ENCODE results near the gene SDHB.
A peak's percentile ranks its signal among the peaks of the same experiment; 100 is the strongest.

Gene SDHB

DNA sequence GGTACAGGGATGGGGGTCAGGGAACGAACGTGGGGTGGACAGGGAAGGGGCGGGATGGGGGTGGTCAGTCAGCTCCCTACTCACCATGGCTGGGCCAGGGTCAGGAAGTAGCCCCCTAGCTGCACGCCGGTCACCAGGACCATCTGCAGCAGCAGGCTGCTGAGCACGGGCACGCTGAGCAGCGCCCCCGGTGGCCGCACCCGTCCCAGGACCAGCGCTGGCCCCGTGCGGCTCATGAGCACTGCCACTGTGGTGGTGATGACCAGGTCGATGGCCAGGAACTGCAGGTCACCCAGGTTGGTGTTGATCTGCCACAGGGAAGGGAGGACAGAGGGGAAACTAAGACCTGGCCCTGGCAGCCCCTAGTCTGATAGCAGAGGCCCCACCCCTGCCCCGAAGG lies 66.9 kb downstream of the SDHB start:
- no peak for DNase-seq

DNA sequence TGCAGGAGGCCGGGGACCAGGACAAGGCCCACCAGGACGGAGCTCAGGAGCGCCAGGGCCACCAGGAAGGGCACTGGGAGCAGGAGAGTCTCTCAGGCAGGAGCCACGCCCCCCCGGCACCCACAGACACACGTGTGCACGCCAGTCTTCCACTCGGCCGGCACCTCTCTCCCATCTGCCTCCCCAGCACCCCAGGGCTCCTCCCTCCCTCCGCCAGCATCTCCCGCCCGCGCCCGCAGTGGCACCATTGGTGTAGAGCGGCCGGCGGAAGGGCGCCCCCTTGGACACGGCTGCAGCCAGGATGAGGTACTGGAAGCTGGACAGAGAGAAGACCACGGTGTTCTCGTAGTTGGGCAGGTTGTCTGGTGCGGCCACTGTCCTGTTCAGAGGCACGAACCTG lies 67.3 kb downstream of the SDHB start:
- DNase-seq: no peak

DNA sequence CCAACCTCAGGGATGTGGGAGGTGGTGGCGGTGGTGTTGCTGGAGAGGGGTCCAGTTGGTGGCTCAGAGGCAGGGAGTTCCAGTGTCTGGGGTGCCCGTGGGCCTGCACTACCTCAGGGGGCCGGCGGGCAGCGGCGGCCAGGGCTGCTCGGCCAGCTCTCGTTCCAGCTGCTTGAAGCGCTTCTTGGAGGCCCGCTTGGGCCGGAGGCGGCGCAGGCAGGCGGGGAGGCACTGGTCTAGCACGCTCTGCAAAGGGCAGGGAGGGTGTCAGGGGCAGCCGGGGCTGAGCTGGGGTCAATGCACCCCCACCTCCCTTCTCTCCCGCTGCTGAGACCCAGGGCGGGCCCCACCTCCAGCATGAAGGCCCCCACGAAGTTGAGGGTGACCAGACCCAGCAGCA lies 67.7 kb downstream of the SDHB start:
- no peak for DNase-seq

DNA sequence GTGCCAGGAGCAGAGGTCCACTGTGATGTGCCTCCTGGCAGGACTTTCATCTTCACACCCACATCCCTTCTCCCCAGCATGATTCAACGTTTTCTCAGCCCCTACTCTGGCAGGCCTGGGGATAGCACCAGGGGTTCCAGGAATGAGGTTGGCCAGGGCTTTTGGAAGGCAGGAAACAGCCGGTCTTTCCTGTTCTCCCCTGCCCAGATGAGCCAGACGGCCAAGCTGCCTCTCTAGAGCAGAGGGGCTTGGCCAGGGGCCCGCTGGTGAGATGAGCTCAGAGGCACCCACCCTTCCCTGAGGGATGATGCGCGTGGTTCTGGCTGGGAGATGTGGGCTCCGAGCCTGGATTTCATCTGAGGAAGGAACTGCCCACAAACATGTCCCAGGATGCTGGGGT lies 69.1 kb downstream of the SDHB start:
- no peak for DNase-seq

DNA sequence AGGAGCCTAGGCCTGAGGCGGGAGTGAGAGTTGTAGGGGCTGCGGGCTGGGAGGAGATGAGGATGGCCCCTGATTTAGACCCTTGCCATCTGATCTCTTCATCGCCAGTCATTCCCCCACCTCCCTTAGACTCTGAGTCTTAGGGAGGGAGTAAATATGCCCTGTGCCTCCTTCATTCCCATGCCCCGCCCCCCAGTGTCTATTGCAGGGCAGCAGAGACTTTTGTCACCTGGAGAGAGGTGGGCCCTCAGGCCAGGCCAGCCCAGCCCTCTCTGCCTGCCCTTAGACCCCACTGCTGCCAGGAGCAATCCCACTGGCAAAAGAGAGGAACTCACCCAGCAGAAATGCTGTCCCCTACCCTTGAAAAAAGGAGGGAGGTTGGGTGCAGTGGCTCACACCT lies 70.2 kb downstream of the SDHB start:
- no peak for DNase-seq

DNA sequence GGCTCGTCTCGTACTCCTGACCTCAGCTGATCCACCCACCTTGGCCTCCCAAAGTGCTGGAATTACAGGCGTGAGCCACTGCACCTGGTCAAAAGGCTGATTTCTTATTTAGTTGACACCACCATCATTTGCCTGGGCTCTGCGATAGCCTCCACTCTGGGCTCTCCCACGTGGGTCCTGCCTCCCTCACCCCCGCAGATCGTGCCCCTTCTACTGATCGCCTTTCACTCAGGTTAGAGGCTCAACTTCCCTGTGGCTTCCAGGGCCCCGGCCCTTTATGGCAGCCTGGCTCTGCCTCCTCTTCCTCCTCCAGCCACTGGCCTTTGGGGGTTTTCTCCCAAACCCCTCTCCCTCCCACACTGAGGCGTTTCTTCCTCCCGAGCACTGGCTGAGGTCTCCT lies 70.9 kb downstream of the SDHB start:
- DNase-seq: peak; percentile 49

DNA sequence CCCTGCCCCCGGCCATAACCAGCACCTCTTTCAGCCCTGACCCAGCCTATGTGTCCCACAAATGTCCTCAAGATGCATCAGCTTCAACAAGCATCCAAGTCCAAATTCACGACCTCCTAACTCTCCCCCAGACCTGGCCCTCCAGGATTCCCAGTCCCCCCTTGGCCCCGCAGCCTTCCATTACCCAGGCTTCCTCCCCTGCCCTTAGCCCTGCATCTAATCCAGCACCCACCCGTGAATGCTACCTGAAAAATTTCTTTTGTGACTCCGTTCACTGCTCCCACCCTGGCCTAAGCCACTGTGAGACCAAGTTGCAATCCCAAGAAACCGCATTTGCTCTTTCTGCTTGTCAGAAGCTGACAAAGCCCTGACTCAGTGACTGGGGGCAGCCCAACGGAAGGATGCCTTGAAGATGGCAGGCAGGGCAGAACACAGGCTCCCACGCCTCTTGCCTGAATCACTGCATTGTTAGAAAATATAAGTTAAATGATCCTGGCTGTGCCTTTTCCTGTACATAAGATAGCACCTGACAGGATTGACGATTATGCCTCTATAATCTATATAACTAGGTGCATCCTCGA lies 72.5 kb downstream of the SDHB start:
- no peak for DNase-seq

DNA sequence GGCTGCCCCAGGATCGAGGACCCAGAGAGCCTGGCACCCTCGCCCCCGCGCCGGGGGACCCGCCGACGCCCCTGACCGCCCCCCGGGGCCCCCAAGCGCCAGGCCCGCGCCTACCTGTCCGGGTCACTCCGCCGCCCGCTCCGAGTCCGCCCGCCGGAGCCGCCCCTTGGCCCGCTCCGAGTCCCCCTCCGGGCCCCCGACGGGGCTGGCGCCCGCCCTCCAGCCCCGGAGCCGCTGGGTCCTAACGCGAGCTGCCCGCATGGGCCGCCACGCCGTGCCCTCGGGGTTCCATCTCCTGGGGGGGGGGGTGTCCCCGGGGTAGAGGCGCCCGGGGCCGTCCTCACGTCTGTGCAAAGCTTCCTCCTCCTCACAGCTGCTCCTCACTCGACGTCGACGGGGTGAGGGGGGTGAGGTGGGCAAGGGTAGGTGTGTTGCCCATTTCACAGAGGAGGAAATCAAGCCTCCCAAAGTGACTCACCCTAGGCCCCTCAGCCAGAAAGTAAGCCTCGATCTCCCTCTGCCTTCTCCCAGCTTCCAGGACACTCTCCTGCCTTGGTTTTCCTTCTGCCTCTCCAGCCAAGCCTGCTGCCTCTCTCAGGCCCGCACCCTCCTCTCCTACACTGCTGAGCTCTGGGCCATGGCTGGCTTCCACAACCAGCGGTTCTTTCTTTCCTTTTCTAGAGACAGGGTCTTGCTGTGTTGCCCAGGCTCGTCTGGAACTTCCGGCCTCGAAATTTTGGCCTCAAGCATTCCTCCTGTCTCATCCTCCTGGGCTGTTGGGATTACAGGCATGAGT lies 73.2 kb downstream of the SDHB start, which contains the start of gene MFAP2:
MFAP2 (minus strand) TSS at position 148 of the 796 bp plus-strand sequence. CDS start 2,347 bp downstream, outside the sequence.
- DNase-seq: peak; percentile 45

DNA sequence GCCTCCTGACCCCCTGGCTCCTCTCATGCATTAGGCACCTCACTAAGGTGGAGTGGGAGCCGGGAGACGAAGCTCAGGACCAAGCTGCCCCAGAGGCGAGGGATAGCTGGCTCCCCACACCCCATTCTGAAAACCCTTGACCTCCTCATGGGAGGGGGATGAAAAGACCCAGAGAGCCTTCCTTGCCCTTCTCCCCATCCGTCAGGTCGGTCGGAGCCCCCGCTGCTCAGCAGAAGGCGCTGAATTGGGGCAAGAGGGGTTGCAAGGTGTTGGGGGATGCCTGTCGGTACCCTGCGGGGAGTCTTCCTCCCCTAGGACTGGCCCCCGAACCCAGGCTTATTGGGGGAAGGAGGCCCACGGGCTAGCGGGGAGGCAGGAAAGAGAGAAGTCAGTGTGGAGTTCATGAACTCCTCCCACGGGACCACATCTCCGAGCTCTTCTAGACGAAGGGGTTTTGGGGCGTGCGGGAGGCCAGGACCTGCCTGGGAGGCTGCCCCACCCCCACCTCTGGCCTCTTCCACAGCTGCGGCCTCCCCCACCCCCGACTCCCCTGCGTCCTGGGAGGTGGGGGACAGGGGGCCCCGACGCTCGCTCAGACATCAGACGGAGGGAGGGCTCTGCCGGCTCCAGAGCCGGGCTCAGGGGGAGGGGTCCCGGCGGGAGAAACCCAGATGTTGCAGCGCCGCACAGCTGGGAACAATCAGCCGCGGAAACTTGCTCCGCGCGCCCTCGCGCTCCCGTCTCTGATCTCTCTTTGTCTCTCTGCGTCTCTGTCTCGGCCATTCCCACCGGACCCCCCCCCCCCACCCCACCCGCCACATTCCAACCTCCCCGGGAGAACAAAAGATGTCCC lies 74.1 kb downstream of the SDHB start:
- DNase-seq: peak; percentile 47

DNA sequence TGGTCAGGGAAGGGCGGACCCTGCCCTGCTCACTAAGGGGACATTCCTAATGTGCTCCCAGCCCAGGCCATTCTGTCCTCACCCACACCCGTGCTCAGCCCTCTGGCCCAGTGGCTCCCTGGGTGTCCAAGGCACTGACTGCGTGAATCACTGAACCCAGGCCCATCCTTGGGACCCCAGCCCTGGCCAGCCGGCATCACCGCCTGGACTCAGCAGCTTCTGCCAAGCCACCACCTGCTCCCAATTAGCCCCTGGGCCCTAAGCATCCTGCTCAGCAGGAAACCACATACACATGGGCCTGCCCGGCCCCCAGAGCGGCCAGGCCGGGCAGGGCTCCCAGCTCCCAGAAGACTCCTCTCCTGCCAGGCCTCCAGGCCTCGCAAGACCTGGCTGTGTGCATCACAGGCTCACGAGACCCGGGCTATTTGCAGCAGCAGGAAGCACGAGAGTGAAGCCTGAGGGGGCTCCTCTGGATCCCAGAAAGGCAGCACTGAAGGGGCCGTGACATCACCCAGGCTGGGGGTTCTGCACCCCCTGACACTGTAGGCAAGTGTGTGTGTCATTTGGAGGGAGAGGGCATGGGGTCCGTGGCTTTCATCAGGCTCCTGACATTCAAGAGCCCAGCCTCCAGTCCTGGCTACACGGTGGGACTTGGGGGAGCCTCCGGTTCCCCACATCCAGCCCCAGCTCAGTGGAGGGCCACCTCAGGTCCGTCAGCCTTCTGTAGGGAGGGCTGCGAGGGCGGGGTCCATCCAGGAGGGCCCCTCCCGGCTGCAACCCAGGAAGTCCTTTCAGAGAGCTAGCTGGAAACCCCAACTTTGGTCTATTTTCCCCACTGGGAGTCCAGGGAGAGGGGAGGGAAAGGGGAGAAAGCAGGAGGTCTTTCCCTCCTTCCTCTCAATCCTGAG lies 75.0 kb downstream of the SDHB start:
- peak; percentile 39 for DNase-seq

DNA sequence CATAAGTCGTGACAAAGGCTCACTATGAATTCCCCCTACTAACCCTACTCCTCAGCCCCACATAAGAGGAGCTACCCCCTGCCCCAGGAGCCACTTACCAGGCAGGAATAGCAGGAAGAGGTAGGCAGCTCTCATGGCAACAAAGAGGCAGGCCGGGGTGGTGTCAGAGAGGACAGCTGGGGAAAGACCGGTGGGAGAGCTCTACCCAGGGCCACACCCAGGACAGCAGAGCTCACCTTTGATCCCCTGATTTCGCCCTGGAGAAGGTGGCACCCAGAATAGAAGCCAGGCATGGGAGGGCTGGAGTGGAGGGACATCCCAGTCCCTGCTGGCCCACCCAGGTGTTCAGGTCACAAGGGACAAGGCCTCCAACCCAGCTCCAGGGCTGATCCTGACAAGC lies 75.7 kb downstream of the SDHB start:
- no peak for DNase-seq

DNA sequence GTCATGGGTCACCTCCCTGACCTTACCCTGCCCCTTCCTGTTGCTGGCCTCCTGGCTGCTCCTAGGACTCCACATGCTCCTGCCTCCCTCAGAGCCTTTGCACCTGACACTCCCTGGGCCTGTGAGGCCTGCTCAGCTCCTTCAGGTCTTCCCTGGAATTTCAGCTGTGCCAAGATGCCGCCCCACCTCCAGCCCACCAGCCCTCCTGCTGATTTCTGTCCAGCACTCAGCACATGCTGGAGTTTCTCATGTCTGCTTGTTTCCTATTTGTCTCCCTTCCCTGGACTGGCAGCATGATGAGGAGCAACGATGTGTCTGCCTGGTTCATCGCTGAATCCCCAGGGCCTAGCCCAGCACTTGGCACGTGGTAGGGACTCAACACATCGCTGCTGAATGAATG lies 76.5 kb downstream of the SDHB start:
- no peak for DNase-seq

DNA sequence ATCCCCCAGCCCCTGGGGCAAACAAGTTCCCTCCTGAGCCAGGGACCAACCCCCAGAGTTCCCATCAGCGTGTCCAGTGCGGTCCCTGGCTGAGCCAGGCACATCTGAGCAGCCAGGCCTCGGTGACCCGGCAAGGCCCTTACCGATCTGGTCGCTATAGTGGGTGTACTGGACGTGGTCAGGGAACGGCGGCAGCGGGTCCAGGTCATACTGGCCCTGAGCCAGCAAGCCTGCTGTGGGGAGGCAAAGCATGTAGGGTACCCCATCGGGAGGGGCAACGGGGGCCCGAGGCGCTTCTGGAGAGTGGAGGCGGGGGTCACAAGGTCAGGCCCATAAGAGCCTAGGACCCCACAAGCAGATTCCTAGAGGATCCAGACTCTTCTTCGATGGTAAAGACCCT lies 76.9 kb downstream of the SDHB start:
- no peak for DNase-seq

DNA sequence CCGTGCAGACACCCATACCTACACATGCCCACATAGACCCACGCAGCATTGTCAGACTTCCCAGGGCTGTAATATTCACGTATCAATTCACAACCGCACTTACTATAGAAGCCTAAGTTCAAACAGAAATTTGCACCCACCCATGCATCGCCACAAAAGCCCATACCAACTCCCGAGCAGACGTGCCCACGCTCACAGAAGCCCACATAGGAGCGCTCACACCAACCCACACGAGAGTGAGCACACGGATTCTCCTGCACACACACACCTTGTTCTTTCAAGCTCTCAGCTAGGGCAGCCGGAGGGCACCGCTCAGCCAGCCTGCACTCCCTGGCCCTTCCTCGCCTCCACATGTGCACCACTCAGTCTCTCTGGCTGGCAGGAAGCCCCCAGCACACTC lies 78.0 kb downstream of the SDHB start:
- DNase-seq: no peak

DNA sequence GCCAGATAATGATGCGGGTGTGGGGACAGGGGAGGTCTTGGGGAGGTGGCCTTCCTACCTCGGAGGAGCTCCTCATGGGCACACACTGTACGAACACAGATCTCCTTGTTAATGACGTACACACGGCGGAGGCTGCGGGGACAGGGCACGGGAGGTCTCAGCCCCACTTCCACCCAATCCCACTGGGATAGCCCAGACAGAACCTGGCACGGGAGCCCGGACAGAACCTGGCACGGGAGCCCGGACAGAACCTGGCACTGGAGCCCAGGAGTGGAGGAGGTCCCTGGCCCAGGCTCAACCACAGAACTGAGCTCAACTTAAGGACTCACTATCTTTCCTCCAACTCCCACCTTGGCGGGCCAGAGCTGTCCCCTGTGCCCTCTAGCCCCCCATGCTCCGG lies 78.6 kb downstream of the SDHB start:
- no peak for DNase-seq

DNA sequence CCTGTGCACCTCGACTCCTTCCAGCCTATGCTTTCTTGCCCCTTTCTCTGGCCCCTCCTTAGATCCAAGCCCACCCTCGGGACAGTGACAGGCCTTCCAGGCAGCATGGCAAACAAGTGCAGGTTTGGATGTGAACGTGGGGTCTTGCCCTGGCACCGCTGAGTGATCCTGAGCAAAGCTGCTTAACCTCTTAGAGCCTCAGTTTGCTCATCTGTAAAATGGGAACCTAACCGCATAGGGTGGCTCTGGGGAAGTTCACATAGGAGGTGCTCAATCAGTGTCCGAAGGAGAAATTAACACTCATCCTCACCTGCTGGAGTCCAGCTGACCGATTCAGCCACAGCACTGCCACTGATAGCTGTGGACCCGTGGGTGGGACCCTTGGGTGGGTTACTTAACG lies 80.6 kb downstream of the SDHB start:
- DNase-seq: no peak

DNA sequence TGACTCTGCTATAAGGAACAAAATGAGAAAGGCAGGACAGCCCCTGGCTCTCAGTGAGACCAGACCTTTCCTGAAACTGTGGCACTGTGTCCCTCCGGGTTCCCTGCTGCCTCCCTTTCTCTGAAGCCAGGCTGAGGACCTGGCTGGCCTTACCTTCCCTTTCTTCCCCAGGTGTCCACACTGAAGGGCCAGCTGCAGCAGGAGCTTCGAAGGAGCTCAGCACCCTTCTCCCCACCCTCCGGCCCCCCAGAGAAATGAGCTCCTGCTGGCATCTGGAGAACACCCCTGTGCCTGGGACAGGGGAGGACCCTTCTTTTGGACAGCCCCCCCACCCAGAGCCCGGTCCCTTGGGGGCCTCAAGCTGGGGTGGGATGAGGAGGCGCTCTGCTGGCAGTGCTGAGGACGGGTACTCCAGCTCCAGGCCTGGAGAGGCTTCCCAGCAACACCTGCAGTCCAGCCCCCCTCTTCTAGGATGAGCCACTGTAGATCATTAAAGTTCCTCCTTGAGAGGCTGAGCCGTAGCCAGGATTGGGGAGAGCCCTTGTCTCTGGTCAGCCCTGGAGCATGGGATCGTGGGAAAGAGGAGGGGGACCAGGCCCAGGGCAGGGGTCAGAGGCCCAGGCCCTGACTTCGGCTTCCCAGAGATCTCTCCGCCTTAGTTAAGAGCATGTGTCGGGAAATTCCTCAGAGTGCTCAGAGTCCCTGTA lies 81.5 kb downstream of the SDHB start:
- no peak for DNase-seq

DNA sequence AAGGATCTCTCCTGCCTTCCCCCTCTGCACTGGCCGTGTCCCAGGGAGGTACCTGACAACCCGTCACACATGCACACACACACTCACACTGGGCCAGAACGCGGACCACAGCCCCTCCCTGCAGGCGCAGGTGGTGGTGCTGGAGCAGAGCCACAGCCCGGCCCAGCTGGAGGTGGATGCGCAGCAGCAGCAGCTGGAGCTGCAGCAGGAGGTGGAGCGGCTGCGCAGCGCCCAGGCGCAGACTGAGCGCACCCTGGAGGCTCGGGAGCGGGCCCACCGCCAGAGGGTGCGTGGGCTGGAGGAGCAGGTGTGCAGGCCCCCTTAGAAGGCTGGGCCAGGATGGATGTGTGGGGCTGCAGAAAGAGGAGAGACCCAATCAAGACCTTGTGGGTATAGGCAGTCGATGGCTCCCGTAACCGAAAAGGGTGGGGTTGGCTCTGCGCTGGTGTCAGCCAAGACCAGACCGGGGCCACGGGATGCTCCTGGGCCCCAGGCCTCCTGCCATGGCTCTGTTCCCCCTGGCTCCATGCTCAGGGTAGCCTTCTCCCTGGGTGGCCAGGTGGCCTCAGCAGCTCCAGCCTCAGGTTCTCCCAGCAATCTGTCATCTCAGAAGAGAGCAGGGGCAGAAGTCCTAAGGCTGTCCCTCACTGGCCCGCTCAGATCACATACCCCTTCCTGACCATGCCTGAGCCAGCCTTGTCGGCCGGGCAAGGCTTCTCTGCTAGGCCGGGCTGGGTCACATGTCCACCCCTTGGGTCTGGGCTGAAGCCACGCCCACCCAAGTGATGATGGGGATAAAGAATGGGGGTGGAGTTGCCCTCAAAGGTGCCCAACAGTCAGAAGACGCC lies 82.3 kb downstream of the SDHB start:
- no peak for DNase-seq

DNA sequence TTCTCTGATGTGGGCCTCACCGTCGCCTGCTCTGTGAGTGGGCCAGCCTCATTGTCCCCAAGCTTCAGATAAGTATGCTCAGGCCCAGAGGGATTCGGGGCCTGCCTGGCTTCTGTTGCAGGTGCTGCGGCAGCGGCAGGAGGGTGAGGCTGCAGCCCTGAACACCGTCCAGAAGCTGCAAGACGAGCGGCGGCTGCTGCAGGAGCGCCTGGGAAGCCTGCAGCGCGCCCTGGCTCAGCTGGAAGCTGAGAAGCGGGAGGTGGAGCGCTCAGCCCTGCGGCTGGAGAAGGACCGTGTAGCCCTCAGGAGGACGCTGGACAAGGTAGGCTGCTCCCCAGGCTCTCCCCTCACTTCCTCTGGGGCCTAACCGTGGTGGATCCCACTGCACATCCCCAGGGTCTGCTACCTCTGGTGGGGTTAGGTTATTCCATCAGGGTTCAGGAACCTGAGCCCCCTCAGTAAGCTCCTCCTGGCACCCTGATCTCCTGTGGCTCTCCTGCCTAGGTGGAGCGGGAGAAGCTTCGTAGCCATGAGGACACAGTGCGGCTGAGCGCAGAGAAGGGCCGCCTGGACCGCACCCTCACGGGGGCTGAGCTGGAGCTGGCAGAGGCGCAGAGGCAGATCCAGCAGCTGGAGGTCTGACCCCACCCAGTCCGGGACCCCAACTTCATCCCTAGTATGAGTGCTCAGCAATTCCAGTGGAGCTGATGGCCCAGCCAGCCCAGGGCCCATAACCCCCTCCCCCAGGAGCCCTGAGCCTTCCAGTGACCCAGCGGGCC lies 83.5 kb downstream of the SDHB start:
- DNase-seq: no peak

DNA sequence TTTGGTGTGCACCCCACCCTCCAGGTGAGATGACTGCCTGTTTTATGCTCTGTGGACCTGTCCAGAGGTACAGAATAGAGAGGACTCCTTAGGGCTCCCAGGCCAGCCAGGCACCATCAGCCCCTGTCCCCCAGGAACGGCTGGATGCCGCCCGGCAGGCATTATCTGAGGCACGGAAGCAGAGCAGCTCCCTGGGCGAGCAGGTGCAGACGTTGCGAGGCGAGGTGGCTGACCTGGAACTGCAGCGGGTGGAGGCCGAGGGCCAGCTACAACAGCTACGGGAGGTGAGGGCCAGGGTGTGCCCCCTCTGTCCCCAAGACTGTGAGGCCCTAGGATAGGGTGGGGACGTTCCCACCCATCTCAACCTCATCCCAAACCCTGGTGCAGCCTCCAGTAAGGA lies 84.2 kb downstream of the SDHB start:
- DNase-seq: no peak

Measured in right kidney (tissue), 1 donor.